HG03432 (cell line): ENCODE data around the gene PARD3B.
A peak's percentile ranks its signal among the peaks of the same experiment; 100 is the strongest.

Source experiments
- ATAC-seq: cut with Tn5 transposase; IDR thresholded peaks from one replicate; pipeline ENCODE4 v1.9.1; 2021; ENCODE audit warnings: mild to moderate bottlenecking, moderate library complexity; ENCODE audit not compliant: unreplicated experiment

The PARD3B gene

DNA sequence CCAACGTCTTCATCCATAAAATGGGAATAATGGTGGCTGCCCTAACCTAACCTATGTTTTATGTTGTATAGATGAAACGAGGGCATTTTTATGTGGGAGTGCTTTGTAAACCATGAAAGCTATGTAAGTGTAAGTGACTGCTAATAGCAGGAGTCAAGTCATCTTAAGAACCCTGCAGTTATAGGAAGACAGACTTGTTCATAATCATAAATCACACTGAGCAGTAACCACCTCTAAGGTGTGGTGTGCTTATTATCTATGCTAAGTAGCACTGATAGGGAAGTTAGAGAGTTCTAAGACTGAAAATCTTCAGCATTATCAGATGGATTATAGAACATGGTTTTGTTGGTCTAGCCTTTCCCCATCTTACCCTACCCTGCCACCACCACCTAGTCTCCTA lies 1112.8 kb downstream of the PARD3B start:
- ATAC-seq, result no peak

DNA sequence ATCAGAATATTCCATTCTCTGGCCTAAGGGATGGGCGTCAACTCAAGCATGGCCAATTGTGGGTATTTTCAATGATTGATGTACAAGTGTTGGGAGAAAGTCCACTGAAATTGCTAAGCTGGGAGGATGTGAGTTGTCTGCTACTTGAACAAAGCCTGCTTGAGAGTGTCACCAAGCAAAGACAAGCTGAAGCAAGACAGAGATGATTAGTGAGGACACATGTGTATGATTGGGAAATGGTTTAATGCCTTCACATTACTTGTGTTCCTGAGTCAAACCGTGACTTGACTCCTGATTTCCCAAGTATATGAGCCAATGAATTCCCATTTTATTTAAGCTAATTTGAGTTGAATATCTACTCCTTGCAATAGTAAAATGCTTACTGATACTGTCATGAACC lies 1113.3 kb downstream of the PARD3B start:
- no peak for ATAC-seq

DNA sequence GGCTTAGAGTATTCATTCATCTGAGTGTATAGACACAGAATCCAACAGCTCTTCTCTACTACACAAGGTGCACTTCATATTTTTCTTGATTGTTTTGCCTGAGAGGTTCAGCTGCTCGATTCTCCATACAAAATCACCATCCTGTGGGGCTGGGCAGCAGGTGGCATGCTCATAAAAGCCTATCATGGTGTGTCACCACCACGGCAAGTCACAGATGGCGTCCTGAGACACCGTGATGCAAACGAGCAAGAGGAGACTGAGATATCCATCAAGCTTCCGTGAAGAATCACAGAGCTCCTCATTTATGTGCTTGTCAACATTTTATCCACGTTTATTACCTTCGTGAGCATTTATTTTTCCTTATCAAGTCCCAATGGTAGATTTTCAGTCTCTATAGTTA lies 1114.6 kb downstream of the PARD3B start:
- no peak for ATAC-seq

DNA sequence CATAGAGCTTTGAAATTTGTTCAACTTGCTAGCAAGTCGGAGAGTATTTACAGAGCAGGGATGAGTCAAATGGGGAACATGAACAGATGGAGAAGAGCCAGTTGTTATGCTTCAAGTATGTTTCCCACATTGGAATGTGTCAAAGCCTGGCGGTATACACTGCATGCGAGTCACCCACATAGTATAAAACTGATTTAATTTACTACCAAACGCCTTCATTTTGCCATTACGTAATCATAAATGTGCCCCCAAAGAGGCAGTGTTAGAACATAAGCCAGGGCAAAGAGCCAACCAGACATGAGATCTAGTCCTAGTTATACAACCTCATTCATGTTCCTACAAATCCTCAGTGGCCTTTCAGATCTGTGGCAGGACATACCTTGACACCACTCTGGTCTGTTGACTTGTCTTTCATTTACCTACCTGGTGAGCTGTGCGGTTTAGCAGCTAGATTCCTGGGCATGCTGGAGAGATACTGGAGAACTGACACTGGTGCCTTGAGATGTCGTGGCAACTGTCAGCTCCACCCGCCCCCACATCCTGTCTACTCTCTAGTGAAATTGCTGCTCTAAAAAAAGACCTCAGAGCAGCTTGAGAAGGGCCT lies 1115.3 kb downstream of the PARD3B start:
- ATAC-seq, result peak; percentile 91

DNA sequence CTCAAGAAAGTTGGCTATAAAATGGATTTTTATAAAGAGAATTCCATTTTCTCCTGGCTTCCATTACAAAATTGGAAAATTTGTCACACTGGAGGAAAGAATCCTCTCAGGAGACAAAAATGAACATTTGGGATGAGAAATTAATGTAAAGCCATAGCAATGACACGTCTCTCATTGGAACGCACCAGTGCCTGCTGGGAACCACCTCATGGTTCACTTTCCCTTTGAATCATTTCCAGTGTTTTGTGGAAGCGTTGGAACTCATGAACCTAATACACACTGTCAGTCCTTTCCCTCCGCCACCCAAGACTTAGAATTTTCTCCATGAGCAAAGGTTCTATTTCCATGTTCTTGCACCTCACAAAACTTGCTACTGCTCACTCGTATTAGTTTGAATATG lies 1116.0 kb downstream of the PARD3B start:
- no peak for ATAC-seq

DNA sequence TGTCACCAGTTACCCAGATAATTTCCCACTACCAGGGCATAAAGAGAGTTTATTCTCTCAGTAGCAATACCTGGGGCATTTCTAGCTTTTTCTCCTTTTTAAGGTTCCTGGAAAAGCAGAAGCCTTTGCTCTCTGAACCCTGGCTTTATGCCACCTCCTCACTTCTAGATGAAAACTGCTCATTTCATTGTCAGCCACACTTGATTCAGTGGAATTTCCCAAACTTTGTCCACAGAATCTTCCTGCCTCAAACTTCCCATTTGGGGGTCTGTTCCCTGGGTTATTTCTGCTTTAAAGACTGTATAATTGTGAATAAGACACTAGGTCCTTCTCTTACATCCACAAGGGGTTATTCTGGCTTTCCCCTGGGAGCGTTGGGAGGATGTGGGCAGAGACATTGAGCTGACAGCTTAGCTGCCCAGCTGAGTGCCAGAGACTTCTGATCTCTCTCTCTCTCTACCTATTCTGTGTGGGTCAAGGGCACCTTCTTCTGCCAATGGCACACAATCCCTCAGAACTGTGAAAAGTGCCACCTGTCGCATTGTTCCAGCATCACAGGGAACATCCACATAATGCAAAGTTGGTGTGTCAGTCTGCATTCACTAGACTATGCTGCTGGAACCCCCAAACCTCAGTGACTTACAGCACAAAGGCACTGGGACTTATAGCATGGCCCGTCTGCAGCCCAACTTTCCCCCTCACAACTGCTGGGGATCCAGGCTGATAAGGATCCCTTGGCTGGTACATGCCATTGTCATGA lies 1117.1 kb downstream of the PARD3B start:
- no peak for ATAC-seq

DNA sequence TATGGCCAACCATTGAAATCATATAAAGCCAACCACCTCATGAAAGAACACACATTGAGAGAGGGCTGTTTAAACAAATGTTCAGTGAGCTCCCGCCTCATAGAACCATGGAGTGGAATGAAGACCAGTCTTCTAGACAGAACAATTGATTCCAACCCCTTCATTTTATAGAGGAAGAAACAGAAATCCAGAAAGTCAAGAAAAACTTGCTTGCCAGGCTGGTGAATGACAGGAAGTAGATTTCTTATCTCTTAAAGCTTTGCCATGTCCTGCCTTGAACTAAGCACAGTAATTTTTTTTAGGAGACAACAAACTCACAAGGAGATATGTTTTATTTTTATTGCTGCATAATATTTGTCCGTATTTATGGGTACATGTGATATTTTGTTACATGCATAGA lies 1120.5 kb downstream of the PARD3B start:
- ATAC-seq, result no peak
